H9 (cell line): Measurements from ENCODE around the gene ATXN10. TPM values are rescaled to one million over a fixed set of nuclear protein-coding genes. Genes with fewer than 3 reads are reported as not detected.

Experiments used
- DNase-seq: peaks from one replicate; pipeline ENCODE4 v3.0.0-alpha.2; 2017
- H2AFZ ChIP-seq: one replicate; pipeline ENCODE4 v1.6.1; 2013; ENCODE audit warnings: mild to moderate bottlenecking, low read length, control low read depth, moderate library complexity
- H2AK5ac ChIP-seq: 2 replicates; pipeline ENCODE4 v1.6.1; 2013; ENCODE audit warnings: low read length, control low read depth, mixed read lengths; ENCODE audit not compliant: insufficient read length
- H2BK120ac ChIP-seq: one replicate; pipeline ENCODE4 v1.6.1; 2013; ENCODE audit warnings: low read depth, mild to moderate bottlenecking, low read length, control low read depth, inconsistent platforms; ENCODE audit not compliant: poor library complexity, severe bottlenecking
- H2BK12ac ChIP-seq: 2 replicates; pipeline ENCODE4 v1.6.1; 2013; ENCODE audit warnings: low read length, control low read depth, mixed read lengths, low read depth; ENCODE audit not compliant: insufficient read length
- H2BK15ac ChIP-seq: 2 replicates; pipeline ENCODE4 v1.6.1; 2013; ENCODE audit warnings: low read depth, low read length, control low read depth
- H2BK20ac ChIP-seq: one replicate; pipeline ENCODE4 v1.6.1; 2013; ENCODE audit warnings: low read depth, mild to moderate bottlenecking, low read length, control low read depth, inconsistent platforms; ENCODE audit not compliant: poor library complexity, severe bottlenecking
- H2BK5ac ChIP-seq: 2 replicates; pipeline ENCODE4 v1.6.1; 2013; ENCODE audit warnings: low read length, control low read depth, mixed read lengths; ENCODE audit not compliant: insufficient read length
- H3K14ac ChIP-seq: 2 replicates; pipeline ENCODE4 v1.6.1; 2013; ENCODE audit warnings: low read length, control low read depth; ENCODE audit not compliant: insufficient read depth
- H3K18ac ChIP-seq: 2 replicates; pipeline ENCODE4 v1.6.1; 2013; ENCODE audit warnings: low read depth, mild to moderate bottlenecking, mixed read lengths, low read length, control low read depth; ENCODE audit not compliant: insufficient read length
- H3K23ac ChIP-seq: 2 replicates; pipeline ENCODE4 v1.6.1; 2013; ENCODE audit warnings: low read length, control low read depth, mixed read lengths, low read depth; ENCODE audit not compliant: insufficient read length
- H3K23me2 ChIP-seq: 2 replicates; pipeline ENCODE4 v1.6.1; 2013; ENCODE audit warnings: low read depth, mild to moderate bottlenecking, mixed read lengths, low read length, control low read depth; ENCODE audit not compliant: insufficient read length, poor library complexity, severe bottlenecking
- H3K27ac ChIP-seq: 2 replicates; pipeline ENCODE4 v1.5.1; 2013; ENCODE audit warnings: low read length, control low read depth, mixed read lengths, low read depth; ENCODE audit not compliant: insufficient read length
- H3K27me3 ChIP-seq: 2 replicates; pipeline ENCODE4 v1.6.1; 2013; ENCODE audit warnings: low read length, control low read depth, inconsistent platforms; ENCODE audit not compliant: insufficient read depth
- H3K4ac ChIP-seq: 2 replicates; pipeline ENCODE4 v1.6.1; 2013; ENCODE audit warnings: low read depth, mild to moderate bottlenecking, control low read depth, inconsistent platforms, low read length, moderate library complexity
- H3K4me1 ChIP-seq: 2 replicates; pipeline ENCODE4 v1.6.1; 2013; ENCODE audit warnings: low read length, control low read depth, inconsistent platforms; ENCODE audit not compliant: insufficient read depth
- H3K4me2 ChIP-seq: 2 replicates; pipeline ENCODE4 v1.6.1; 2013; ENCODE audit warnings: low read length, control low read depth, mixed read lengths; ENCODE audit not compliant: insufficient read length, insufficient read depth
- H3K56ac ChIP-seq: 2 replicates; pipeline ENCODE4 v1.6.1; 2013; ENCODE audit warnings: low read depth, mild to moderate bottlenecking, mixed read lengths, low read length, control low read depth; ENCODE audit not compliant: insufficient read length
- H3K79me1 ChIP-seq: 2 replicates; pipeline ENCODE4 v1.6.1; 2013; ENCODE audit warnings: low read depth, mild to moderate bottlenecking, moderate library complexity, low read length, control low read depth, inconsistent platforms; ENCODE audit not compliant: insufficient read depth, poor library complexity, severe bottlenecking
- H3K79me2 ChIP-seq: 2 replicates; pipeline ENCODE4 v1.6.1; 2013; ENCODE audit warnings: low read length, control low read depth, inconsistent platforms; ENCODE audit not compliant: insufficient read depth
- H3K9ac ChIP-seq: 2 replicates; pipeline ENCODE4 v1.6.1; 2013; ENCODE audit warnings: low read length, control low read depth, mixed read lengths; ENCODE audit not compliant: insufficient read length; ENCODE audit errors: extremely low read depth
- H3K9me3 ChIP-seq: one replicate; pipeline ENCODE4 v1.6.1; 2013; ENCODE audit warnings: low read depth, low read length, inconsistent platforms; ENCODE audit not compliant: control insufficient read depth
- H3T11ph ChIP-seq: one replicate; pipeline ENCODE4 v1.6.1; 2013; ENCODE audit warnings: mild to moderate bottlenecking, low read length, control low read depth, inconsistent platforms
- H4K20me1 ChIP-seq: one replicate; pipeline ENCODE4 v1.6.1; 2013; ENCODE audit not compliant: control insufficient read depth, insufficient read length, insufficient read depth
- H4K5ac ChIP-seq: 2 replicates; pipeline ENCODE4 v1.6.1; 2013; ENCODE audit warnings: low read depth, mild to moderate bottlenecking, mixed read lengths, low read length, control low read depth; ENCODE audit not compliant: insufficient read length
- H4K8ac ChIP-seq: replicated peaks from 2 replicates; pipeline ENCODE4 v1.6.1; 2013; ENCODE audit warnings: low read length, control low read depth, mixed read lengths, low read depth; ENCODE audit not compliant: insufficient read length
- H4K91ac ChIP-seq: 2 replicates; pipeline ENCODE4 v1.6.1; 2013; ENCODE audit warnings: low read depth, mild to moderate bottlenecking, moderate library complexity, mixed read lengths, low read length, control low read depth; ENCODE audit not compliant: insufficient read length
- H3K27ac Mint-ChIP-seq, 3 experiments: 2 replicates in 2 of 3; 3 replicates in 1 of 3; pipeline ENCODE4 v1.8.0; 2020 to 2021; ENCODE audit warnings: mixed read lengths in 3 of 3, mild to moderate bottlenecking in 1 of 3, moderate library complexity in 1 of 3
- H3K27me3 Mint-ChIP-seq: 2 replicates; pipeline ENCODE4 v1.8.0; 2021; ENCODE audit warnings: low read depth, mild to moderate bottlenecking, moderate library complexity, mixed read lengths
- H3K36me3 Mint-ChIP-seq, 3 experiments: 2 replicates in 2 of 3; 3 replicates in 1 of 3; pipeline ENCODE4 v1.8.0; 2020 to 2021; ENCODE audit warnings: low read depth in 3 of 3, mixed read lengths in 3 of 3; ENCODE audit not compliant: insufficient read depth in 1 of 3
- H3K4me1 Mint-ChIP-seq, 2 experiments: 2 replicates each; pipeline ENCODE4 v1.8.0; 2020; ENCODE audit warnings: mixed read lengths in 2 of 2
- H3K4me3 Mint-ChIP-seq, 2 experiments: 2 replicates in 1 of 2; 3 replicates in 1 of 2; pipeline ENCODE4 v1.8.0; 2020 to 2021; ENCODE audit warnings: mild to moderate bottlenecking in 2 of 2, mixed read lengths in 2 of 2, moderate library complexity in 1 of 2
- H3K9me3 Mint-ChIP-seq, 2 experiments: 2 replicates in 1 of 2; 3 replicates in 1 of 2; pipeline ENCODE4 v1.8.0; 2020; ENCODE audit warnings: mild to moderate bottlenecking in 2 of 2, mixed read lengths in 2 of 2, moderate library complexity in 1 of 2
- WGBS: extraction: QIAGEN DNeasy Blood & Tissue Kit; methylation state at CpG from one replicate; pipeline ENCODE4 v1.1.7; 2013; ENCODE audit warnings: missing lambda C conversion rate, low lambda C conversion rate, mixed read lengths; ENCODE audit not compliant: insufficient read length; ENCODE audit errors: extremely low coverage; 5-methylcytosine and 5-hydroxymethylcytosine counted together
- total RNA-seq: library from RNA; stranded (reverse); gene quantifications from 2 replicates; pipeline ENCODE4 v1.2.1, GENCODE V29; 2021
- TF ChIP-seq, protein P1 (sequence below): fragments of 200-600 bp; sonication (generic); conservative IDR thresholded peaks from 3 replicates; pipeline ENCODE4 v1.8.0; 2021; ENCODE audit warnings: antibody characterized with exemption, mild to moderate bottlenecking

ATXN10 gene
- total RNA-seq, 1 experiment from 2014 or later = 210 TPM

DNA sequence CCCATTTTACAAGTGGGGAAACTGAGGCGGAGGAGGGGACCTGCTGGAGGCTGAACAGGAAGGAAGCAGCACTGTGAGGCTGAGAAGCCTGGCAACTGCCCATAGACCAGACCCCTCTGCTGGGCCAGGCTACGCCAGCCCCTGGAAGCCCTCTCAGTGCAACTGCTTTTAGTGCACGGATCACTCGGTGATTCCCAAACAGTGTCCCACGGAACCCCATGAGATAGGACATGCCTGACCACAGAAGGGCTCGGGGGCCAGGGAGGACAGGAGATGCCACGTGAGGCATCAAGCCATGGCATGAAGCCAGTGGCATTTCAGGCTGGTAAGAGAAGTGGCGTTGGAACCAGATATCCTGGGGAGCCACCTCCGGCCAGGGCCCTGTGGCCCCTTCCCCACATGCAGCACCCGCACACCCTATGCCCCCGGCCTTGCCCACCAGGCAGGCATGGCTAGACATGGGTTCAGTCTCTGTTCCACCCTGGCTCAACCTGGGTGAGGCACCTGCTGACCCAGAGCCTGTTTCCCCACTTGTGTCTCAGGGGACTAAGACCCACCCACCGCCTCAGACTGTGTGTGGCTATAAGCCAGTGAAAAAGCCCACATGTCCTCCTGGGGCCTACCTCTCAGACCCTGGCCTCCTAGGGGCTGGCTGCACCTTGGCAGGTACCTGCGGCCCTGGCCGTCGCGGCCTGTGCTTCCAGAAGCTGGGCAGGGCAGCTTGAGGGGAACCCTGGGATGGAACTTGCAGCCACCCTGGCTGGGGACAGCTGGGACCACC is 221.2 kb downstream of the ATXN10 start:
- no peak overlapping the region for H3K56ac ChIP-seq
- no peak overlapping the region for H2BK120ac ChIP-seq
- no peak overlapping the region for H2BK12ac ChIP-seq
- no peak overlapping the region for H4K5ac ChIP-seq
- H4K91ac ChIP-seq = no peak overlapping the region
- H2BK20ac ChIP-seq = no peak overlapping the region
- Mint-ChIP-seq H3K4me1 (peaks cover 11 to 20% of the 10 kb centered on the region in 2 experiments), H3K27ac (no peak overlapping the region), H3K4me3 (no peak overlapping the region), H3K36me3 (no peaks in the 10 kb centered on the region), H3K9me3 (no peaks in the 10 kb centered on the region), H3K27me3 (peaks cover 9% of the 10 kb centered on the region)
- H3K9me3 ChIP-seq = no peaks in the 10 kb centered on the region
- H2AK5ac ChIP-seq = no peak overlapping the region
- no peak overlapping the region for H2BK15ac ChIP-seq
- H3K23ac ChIP-seq = no peak overlapping the region
- no peak overlapping the region for H2AFZ ChIP-seq
- no peaks in the 10 kb centered on the region for H3K27me3 ChIP-seq
- no peaks in the 10 kb centered on the region for H3K79me2 ChIP-seq
- no peak overlapping the region for H2BK5ac ChIP-seq
- DNase-seq = no peak
- no peaks in the 10 kb centered on the region for H3K79me1 ChIP-seq
- H4K20me1 ChIP-seq = no peaks in the 10 kb centered on the region
- H3K9ac ChIP-seq = no peak overlapping the region
- H3K27ac ChIP-seq = no peak overlapping the region
- H3T11ph ChIP-seq = no peak overlapping the region
- WGBS = no CpG with 5 or more reads among the region's 16 CpGs
- no peak overlapping the region for H4K8ac ChIP-seq
- no peaks in the 10 kb centered on the region for H3K23me2 ChIP-seq
- H3K18ac ChIP-seq = no peak overlapping the region
- H3K14ac ChIP-seq = no peak overlapping the region
- TF ChIP-seq, protein P1, sequence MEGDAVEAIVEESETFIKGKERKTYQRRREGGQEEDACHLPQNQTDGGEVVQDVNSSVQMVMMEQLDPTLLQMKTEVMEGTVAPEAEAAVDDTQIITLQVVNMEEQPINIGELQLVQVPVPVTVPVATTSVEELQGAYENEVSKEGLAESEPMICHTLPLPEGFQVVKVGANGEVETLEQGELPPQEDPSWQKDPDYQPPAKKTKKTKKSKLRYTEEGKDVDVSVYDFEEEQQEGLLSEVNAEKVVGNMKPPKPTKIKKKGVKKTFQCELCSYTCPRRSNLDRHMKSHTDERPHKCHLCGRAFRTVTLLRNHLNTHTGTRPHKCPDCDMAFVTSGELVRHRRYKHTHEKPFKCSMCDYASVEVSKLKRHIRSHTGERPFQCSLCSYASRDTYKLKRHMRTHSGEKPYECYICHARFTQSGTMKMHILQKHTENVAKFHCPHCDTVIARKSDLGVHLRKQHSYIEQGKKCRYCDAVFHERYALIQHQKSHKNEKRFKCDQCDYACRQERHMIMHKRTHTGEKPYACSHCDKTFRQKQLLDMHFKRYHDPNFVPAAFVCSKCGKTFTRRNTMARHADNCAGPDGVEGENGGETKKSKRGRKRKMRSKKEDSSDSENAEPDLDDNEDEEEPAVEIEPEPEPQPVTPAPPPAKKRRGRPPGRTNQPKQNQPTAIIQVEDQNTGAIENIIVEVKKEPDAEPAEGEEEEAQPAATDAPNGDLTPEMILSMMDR = no peak
- no peak overlapping the region for H3K4me2 ChIP-seq
- no peak overlapping the region for H3K4ac ChIP-seq
- no peaks in the 10 kb centered on the region; the same call in 1 of the 2 replicates for H3K4me1 ChIP-seq
